RWPE1 (cell line): ENCODE data around the gene GNB3.
A peak's percentile ranks its signal among the peaks of the same experiment; 100 is the strongest.
"Not testable (repeated sequence)": the region's sequence is repeated elsewhere in the genome, so short reads cannot be mapped to it uniquely, and the experiment has no call there.

ENCODE experiments used
- CTCF ChIA-PET: fragments of 350-600 bp; sonication (Branson Sonifier 250); formaldehyde crosslinking; extraction: SDS; loops from one replicate; lab custom pipeline; 2021; lab: Yijun Ruan, JAX
- POLR2A ChIA-PET: fragments of 400-600 bp; formaldehyde crosslinking; extraction: SDS; loops from one replicate; lab custom pipeline; 2020; ENCODE audit warnings: antibody characterized with exemption; ENCODE audit not compliant: low non-redundant PET; lab: Yijun Ruan, JAX
- DNase-seq: peaks from one replicate; pipeline ENCODE4 v3.0.0; 2012; ENCODE audit warnings: low spot score
- H3K27ac ChIP-seq: fragments of 450-650 bp; 2 replicates; pipeline ENCODE4 v1.5.1; 2017
- TF ChIP-seq, protein P1 (sequence below): fragments of 450-650 bp; conservative IDR thresholded peaks from 2 replicates; pipeline ENCODE4 v1.5.1; 2017; ENCODE audit warnings: low read depth, mild to moderate bottlenecking

GNB3 gene

DNA sequence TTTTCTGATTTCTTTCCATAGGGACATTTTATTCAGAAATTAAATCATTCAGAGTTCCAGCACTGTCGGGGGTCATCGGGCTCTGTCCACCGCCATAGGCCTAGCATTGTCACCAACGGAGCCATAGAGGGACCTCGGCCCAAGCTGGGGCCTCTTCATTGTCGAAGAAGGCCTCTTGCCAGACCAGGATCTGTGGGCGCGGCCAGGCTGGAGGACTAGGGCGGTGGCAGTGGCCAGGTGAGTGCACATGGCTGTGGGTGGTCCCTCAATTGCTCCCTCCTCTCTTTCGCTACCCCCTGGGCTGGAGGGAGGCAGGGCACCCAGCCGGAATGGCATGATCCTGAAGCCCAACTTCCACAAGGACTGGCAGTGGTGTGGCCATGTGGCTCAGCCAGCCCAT lies 43.0 kb downstream of the GNB3 start:
- TF ChIP-seq, protein P1, sequence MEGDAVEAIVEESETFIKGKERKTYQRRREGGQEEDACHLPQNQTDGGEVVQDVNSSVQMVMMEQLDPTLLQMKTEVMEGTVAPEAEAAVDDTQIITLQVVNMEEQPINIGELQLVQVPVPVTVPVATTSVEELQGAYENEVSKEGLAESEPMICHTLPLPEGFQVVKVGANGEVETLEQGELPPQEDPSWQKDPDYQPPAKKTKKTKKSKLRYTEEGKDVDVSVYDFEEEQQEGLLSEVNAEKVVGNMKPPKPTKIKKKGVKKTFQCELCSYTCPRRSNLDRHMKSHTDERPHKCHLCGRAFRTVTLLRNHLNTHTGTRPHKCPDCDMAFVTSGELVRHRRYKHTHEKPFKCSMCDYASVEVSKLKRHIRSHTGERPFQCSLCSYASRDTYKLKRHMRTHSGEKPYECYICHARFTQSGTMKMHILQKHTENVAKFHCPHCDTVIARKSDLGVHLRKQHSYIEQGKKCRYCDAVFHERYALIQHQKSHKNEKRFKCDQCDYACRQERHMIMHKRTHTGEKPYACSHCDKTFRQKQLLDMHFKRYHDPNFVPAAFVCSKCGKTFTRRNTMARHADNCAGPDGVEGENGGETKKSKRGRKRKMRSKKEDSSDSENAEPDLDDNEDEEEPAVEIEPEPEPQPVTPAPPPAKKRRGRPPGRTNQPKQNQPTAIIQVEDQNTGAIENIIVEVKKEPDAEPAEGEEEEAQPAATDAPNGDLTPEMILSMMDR = no peak
- CTCF ChIA-PET = interaction anchor here (1.0 to 1.9 kb wide), 2 partner anchors 11 to 15 kb away, joined by 3 to 6 read pairs; partner anchors contain the start of gene SPSB2
- DNase-seq = no peak
- H3K27ac ChIP-seq = no peak overlapping the region
- POLR2A ChIA-PET = no interaction called here

DNA sequence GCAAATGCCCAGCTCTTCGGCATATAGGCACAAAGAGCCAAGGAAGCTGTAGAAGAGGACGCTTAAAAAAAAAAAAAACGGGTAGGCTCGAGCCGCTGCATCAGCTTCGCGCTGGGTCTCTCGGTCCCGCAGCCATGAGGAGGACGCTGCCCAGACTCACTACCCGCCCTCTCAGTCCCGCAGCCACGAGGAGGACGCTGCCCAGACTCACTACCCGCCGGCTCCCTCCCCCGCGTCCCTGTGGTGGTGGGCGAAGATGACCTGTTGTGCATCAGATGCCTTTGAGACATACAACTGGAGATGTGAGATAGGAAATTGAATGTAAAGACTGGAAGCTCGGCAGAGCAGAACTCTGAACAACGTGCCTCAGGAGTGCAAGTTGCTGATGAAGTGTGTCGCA lies 43.8 kb downstream of the GNB3 start:
- no peak for DNase-seq
- H3K27ac ChIP-seq = no peak overlapping the region
- POLR2A ChIA-PET = no interaction called here
- TF ChIP-seq, protein P1 = no peak
- CTCF ChIA-PET = interaction anchor here (0.6 to 1.9 kb wide), 3 partner anchors 15 to 110 kb away, joined by 3 to 6 read pairs (median 5); no protein-coding TSS in a partner anchor

DNA sequence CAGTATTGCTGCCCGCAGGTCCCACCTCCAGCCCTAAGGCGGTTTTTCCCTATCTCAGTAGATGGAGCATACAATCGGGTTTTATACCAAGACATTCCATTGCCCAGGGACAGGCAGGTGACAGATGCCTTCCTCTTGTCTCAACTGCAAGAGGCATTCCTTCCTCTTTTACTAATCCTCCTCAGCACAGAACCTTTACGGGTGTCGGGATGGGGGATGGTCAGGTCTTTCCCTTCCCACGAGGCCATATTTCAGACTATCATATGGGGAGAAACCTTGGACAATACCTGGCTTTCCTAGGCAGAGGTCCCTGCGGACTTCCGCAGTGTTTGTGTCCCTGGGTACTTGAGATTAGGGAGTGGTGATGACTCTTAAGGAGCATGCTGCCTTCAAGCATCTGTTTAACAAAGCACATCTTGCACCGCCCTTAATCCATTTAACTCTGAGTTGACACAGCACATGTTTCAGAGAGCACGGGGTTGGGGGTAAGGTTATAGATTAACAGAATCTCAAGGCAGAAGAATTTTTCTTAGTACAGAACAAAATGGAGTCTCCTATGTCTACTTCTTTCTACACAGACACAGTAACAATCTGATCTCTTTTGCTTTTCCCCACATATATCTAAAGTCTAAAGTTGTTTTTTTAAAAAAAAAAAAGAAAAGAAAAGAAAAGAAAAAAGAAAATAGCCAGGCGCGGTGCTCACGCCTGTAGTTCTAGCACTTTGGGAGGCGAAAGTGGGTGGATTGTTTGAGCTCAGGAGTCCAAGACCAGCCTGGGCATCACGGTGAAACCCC lies 45.7 kb downstream of the GNB3 start:
- POLR2A ChIA-PET, CTCF ChIA-PET, H3K27ac ChIP-seq, DNase-seq: not testable (repeated sequence)

DNA sequence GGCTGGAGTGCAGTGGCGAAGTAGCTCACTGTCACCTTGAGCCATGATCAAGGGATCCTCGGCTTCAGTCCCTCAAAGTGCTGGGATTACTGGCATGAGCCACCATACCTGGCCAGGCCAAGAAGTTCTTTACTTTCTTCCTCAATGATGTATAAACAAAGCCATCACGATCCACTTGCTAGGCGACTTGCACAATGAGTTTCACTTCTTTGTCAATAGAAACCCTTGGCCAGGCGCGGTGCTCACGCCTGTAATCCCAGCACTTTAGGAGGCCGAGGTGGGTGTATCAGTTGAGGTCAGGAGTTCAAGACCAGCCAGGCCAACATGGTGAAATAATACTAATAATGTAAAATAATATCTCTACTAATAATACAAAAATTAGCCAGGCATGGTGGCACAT lies 46.7 kb downstream of the GNB3 start:
- POLR2A ChIA-PET = no interaction called here
- no peak for DNase-seq
- TF ChIP-seq, protein P1 = no peak
- CTCF ChIA-PET = no interaction called here
- no peak overlapping the region for H3K27ac ChIP-seq

DNA sequence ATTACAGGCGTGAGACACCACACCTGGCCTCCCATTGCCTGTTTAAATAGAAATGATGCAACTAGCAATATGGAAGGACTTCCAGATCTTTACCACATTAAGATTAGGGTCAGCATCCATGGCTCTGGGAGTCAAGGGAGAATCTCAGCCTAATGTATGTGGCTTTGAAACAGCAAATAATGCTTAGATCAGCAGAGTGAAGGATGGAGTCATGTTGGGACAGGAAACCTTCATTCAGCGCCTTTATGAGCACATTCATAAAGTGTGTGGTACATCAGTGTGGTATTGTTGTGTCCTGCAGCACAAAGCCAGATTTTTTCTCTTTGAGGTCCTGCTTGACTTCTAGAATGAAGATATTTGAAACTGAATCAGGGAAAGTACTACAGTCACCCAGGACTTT lies 47.6 kb downstream of the GNB3 start:
- DNase-seq = no peak
- H3K27ac ChIP-seq = no peak overlapping the region
- ChIA-PET CTCF (no interaction called here), POLR2A (no interaction called here)
- TF ChIP-seq, protein P1 = no peak

- POLR2A ChIA-PET, H3K27ac ChIP-seq, DNase-seq: not testable (repeated sequence)
- CTCF ChIA-PET = interaction anchor here (0.5 kb wide), 1 partner anchor 12 kb away, joined by 3 read pairs; no protein-coding TSS in a partner anchor
These were observed 48.1 kb downstream of the GNB3 start for GRCh38 chr12:6888794-6889193.

- peak overlapping the region; percentile 45; the same call in 1 of the 2 replicates for H3K27ac ChIP-seq
- DNase-seq, POLR2A ChIA-PET: not testable (repeated sequence)
- CTCF ChIA-PET = interaction anchor here (0.6 kb wide), 1 partner anchor 13 kb away, joined by 3 read pairs; no protein-coding TSS in a partner anchor
These were observed 49.2 kb downstream of the GNB3 start for GRCh38 chr12:6889775-6890573.
